Endothelial cell of umbilical vein (primary cell): ENCODE measurements around the gene ANKRD31.

ENCODE experiments used
- EZH2 ChIP-seq: IDR thresholded peaks from 2 replicates; pipeline ENCODE4 v1.6.1; 2012; ENCODE audit warnings: borderline replicate concordance, low read depth, mild to moderate bottlenecking, moderate library complexity, low read length, inconsistent platforms; ENCODE audit not compliant: severe bottlenecking
- JUN ChIP-seq: IDR thresholded peaks from 2 replicates; pipeline ENCODE4 v1.6.1; 2011; ENCODE audit warnings: borderline replicate concordance, low read depth; ENCODE audit not compliant: insufficient read length, insufficient read depth
- MYC ChIP-seq: IDR thresholded peaks from one replicate; pipeline ENCODE4 v1.6.1; 2011; ENCODE audit warnings: mild to moderate bottlenecking, low read depth, low read length
- POLR2A ChIP-seq: IDR thresholded peaks from 2 replicates; pipeline ENCODE4 v1.6.1; 2012; ENCODE audit warnings: low read depth, mild to moderate bottlenecking, control low read depth, low read length
- POLR2AphosphoS5 ChIP-seq: IDR thresholded peaks from 2 replicates; pipeline ENCODE4 v1.6.1; 2012; ENCODE audit warnings: low read depth, mild to moderate bottlenecking, control low read depth, low read length, moderate library complexity; ENCODE audit not compliant: insufficient read depth
- TF ChIP-seq, protein P1 (sequence below), 2 donors: IDR thresholded peaks; 1 replicate in 1 of 2; 2 replicates in 1 of 2; pipeline ENCODE4 v1.5.1; 2011; ENCODE audit warnings: low read length in 2 of 2, mild to moderate bottlenecking in 2 of 2, moderate library complexity in 2 of 2, control low read depth in 1 of 2, inconsistent platforms in 1 of 2, low read depth in 1 of 2; ENCODE audit not compliant: insufficient read depth in 1 of 2; ENCODE audit errors: extremely low read depth in 1 of 2
- TF ChIP-seq, protein P2 (sequence below): IDR thresholded peaks from 2 replicates; pipeline ENCODE4 v1.6.1; 2011; ENCODE audit not compliant: insufficient read depth, insufficient read length

DNA sequence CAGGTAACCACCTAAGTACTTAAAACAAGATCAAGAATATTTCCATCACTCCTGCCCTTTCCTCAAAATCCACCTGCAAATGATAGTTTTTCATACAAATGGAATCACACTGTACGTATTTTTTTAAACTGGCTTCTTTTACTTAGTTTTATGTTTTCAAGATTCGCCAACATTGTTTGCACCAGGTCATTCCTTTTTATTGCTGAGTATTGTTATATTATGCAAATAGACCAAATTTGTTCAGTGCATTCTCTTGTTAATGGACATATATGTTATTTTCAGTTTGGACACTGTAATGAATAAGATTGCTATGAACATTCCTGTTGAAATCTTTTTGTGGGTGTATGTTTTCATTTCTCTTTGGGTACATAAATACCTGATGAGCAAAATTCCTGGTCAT lies 8.3 kb upstream of the ANKRD31 start:
- TF ChIP-seq, protein P1, sequence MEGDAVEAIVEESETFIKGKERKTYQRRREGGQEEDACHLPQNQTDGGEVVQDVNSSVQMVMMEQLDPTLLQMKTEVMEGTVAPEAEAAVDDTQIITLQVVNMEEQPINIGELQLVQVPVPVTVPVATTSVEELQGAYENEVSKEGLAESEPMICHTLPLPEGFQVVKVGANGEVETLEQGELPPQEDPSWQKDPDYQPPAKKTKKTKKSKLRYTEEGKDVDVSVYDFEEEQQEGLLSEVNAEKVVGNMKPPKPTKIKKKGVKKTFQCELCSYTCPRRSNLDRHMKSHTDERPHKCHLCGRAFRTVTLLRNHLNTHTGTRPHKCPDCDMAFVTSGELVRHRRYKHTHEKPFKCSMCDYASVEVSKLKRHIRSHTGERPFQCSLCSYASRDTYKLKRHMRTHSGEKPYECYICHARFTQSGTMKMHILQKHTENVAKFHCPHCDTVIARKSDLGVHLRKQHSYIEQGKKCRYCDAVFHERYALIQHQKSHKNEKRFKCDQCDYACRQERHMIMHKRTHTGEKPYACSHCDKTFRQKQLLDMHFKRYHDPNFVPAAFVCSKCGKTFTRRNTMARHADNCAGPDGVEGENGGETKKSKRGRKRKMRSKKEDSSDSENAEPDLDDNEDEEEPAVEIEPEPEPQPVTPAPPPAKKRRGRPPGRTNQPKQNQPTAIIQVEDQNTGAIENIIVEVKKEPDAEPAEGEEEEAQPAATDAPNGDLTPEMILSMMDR (IDR thresholded peaks at IDR 0.05; ENCODE audit: extremely low read depth in 1 of 2, insufficient read depth in 1 of 2, low read depth in 1 of 2, low read length in 2 of 2) = no peak
- TF ChIP-seq EZH2 = no peak
- no peak for TF ChIP-seq POLR2A
- TF ChIP-seq POLR2AphosphoS5 = no peak
- TF ChIP-seq, protein P2, sequence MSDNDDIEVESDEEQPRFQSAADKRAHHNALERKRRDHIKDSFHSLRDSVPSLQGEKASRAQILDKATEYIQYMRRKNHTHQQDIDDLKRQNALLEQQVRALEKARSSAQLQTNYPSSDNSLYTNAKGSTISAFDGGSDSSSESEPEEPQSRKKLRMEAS = no peak
- TF ChIP-seq JUN = no peak
- no peak for TF ChIP-seq MYC
